Hematopoietic multipotent progenitor cell (in vitro differentiated cells): Measurements from ENCODE around the gene SPG7. TPM values are rescaled to one million over a fixed set of nuclear protein-coding genes. Genes with fewer than 3 reads are reported as not detected.

Source experiments
- DNase-seq, 3 donors: peaks; one replicate each; pipeline ENCODE4 v3.0.0-alpha.2; 2011 to 2015; ENCODE audit warnings: low read depth in 2 of 3, low spot score in 2 of 3
- total RNA-seq: library from RNA; depleted of rRNA; stranded (reverse); fragments of >200 nt; gene quantifications from one replicate; pipeline ENCODE4 v1.2.3, GENCODE V29; 2012

The SPG7 gene
- total RNA-seq, 1 donor, result 132 TPM

DNA sequence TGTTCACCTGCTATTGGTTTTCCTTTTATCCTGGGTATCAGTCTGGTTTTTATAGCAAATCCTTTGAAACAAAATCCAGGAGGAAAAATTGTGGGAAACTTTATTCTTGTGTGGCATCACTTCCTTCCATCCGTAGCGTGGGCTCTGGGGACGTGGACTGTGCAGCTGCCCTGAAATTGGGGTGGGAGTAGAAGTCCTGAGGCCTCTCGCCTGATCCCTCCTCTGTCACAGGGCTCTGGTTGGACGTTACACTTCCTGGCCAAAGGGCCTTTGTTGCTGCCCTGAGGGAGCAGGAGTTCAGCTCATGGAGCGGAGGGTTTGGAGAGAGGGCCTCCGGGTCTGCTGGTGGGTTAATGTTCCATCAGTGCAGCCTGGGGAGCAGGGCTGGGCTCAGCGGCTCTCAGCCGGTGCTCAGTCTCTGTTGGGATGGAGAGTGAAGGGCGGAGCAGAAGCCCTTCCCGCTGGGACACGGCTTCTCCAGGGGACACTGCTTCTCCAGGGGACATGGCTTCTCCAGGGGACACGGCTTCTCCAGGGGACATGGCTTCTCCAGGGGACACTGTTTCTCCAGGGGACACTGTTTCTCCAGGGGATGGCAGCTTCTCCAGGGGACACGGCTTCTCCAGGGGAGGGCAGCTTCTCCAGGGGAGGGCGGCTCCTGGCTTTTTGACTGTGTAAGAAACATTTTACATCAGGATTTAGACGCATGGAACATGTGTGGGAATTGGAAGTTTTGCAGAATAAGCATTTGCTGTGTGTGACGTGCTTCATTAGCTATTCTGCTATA lies 37.0 kb downstream of the SPG7 start:
- no peak for DNase-seq

DNA sequence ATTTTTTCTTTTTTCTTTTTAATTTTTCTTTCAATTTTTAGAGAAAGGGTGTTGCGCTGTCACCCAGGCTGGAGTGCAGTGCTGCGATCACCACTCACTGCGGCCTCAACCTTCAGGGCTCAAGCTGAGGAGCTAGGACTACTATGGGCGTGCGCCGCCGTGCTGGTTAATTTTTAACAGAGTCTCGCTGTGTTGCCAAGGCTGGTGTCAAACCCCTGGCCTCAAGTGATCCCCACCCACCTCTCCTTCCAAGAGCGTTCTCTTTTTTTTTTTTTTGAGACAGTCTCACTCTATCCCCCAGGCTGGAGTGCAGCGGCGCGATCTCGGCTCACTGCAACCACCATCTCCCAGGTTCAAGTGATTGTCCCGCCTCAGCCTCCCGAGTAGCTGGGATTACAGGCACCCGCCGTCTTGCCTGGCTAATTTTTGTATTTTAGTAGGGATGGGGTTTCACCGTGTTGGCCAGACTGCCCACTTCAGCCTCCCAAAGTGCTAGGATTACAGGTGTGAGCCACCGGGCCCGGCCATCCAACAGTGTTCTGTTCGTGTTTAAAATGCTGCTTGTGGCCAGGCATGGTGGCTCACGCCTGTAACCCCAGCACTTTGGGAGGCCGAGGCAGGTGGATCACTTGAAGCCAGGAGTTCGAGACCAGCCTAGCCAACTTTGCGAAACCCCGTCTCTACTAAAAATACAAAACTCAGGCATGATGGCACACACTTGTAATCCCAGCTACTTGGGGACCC lies 37.8 kb downstream of the SPG7 start:
- DNase-seq, result no peak

DNA sequence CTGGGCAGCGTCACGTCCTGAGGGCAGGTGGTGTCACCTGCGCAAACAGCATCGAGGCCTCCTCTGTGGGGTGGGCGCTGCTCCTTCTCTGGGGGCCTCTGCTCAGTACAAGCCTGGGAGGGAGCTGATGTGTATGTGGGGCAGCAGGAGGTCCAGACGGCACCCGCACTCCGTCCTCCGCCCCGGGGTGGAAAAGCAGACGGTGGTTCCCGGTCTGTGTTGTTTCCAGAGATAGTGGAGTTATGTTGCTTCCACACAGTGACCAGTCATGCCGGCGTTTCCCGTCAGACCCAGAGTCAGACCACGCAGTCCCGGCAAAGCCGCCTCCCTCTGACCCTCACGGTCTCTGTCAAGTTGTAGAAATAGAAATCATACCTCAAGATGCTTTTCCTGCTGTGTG lies 38.6 kb downstream of the SPG7 start:
- no peak for DNase-seq

DNA sequence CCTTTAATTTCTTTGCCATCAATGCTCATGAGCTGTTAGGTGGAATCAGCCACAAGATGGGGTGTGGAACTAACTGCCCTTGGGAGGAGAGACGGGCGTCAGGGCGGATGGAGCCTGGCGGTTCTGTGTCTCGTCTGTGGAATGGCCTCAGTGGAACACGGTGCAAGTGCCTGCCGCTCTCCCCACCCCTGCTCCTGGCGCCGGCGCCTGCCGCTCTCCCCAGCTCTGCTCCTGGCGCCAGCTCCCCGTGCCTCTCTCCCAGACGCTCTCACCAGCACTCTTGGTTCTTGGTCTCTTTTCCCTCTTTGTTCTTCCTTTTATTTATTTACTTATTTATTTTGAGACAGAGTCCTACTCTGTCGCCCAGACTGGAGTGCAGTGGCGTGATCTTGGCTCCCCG lies 39.1 kb downstream of the SPG7 start:
- DNase-seq, result no peak

DNA sequence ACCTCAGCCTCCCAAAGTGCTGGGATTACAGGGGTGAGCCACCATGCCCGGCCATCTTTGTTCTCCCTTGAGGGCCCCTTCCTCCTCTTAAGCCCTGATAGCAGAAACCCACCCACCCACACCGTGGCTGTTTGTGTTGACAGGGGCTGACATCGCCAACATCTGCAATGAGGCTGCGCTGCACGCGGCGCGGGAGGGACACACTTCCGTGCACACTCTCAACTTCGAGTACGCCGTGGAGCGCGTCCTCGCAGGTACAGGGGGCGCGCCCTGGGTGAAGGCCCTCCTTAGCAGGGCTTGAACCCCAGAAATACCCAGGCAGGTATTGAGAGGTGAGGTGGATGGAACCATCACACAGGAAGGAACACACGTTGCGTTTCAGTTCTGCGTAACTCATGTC lies 39.7 kb downstream of the SPG7 start:
- DNase-seq, result no peak

DNA sequence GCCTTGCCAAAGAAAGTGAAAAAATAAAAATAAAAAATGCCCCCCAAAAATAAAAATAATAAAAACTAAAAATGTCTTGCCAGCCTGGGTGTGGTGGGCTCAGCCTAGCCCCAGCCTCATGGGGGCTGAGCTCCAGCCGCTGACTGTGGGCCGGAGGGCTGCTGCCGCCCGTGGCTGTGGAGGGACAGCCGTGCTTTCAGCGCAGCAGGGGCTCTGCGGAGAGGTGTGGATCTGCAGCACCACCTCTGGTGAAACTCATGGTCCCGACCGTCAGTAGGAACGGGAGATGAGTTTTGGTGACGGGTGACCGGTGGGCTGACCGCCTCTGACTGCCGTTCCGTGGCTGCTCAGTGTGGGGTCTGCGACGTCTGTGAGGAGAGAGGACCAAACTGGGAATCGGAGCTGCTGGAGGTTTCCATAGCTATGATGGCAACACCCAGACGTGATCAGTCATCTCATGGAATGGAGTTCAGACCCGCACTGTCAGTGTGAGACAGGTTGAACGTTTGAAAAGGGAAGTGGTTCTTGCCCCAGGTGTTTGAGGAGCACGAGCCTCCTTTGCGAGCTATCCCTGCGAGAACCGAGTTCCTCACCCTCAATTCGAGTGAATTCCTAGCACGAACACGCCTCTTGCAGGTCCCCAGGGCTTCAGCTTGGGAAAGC lies 40.3 kb downstream of the SPG7 start:
- DNase-seq, result no peak

DNA sequence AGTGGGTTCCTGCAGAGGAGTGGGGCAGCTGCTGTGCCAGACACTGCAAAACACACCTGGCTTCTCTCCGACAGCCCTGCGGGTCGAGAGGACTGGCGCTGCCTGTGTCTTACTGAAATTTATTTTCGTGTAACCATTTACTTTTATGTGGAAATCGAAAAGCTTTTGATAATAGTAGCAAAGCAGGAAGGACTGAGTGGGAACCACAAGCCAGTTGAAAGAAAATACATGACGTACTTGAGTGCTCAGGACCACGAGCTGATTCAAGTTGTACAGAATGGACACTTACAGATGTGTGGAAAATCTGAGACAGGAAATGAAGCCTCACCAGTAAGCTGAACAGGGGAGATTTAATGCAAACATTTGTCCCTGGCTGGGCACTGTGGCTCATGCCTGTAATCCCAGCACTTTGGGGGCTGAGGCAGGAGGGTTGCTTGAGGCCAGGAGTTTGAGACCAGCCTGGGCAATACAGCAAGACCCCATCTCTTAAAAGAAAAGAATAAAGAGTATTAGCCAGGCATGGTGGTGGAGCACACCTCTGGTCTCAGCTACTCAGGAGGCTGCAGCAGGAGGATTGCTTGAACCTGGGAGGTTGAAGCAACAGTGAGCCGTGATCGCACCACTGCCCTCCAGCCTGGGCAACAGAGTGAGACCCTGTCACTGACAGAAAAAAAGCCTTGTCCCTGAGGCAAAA lies 41.0 kb downstream of the SPG7 start:
- DNase-seq, result no peak

DNA sequence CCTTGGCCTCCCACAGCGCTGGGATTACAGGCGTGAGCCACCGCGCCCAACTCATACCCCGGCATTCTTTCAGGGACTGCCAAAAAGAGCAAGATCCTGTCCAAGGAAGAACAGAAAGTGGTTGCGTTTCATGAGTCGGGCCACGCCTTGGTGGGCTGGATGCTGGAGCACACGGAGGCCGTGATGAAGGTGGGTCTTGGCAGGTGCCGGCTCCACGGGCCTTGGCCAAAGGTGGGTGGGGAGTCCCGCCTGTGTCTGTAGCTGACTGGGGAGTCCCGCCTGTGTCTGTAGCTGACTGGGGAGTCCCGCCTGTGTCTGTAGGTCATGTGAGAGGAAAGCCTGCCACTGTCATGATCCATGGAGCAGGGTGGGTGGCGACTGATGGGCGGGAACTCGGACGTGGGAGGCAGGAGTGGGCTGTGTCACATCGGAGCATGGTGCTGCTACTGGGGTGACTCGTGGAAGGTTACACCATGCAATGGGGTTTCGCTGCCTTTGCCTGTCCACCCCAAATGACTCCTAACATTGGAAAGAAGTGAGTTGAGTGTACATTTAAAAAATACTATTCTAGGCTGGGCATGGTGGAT lies 42.3 kb downstream of the SPG7 start:
- DNase-seq, result no peak

DNA sequence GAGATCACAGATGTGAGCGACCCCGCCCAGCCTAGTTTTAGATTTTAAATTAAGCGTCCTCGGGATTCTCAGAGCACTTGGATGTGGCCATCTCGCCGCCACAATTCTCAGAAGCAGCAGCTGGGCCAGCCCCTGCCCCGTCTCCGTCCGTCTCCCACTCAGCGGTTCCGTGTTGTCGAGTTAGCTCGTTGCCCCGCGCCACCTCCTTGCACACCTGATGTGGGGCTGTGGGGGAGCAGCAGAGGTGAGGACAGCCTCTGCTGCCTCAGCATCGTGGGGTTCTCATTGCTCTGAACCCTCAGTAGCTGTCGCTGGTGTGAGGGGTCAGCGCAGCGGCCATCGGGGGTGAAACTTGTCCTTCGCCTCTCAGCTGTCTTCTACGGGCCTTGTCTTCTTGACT lies 44.1 kb downstream of the SPG7 start:
- DNase-seq, result no peak

DNA sequence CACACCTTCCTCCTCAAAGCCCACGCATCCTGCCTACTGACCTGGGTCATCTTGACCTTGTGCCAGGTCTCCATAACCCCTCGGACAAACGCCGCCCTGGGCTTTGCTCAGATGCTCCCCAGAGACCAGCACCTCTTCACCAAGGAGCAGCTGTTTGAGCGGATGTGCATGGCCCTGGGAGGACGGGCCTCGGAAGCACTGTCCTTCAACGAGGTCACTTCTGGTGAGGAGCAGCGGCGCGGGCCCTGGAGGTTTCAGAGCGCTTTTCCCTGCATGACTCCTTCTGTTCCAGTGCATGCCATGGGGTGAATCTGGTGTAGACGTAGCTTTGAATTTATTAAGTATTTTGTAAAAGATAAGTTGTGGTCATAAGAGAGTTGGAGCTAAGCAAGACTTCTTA lies 44.7 kb downstream of the SPG7 start:
- no peak for DNase-seq

DNA sequence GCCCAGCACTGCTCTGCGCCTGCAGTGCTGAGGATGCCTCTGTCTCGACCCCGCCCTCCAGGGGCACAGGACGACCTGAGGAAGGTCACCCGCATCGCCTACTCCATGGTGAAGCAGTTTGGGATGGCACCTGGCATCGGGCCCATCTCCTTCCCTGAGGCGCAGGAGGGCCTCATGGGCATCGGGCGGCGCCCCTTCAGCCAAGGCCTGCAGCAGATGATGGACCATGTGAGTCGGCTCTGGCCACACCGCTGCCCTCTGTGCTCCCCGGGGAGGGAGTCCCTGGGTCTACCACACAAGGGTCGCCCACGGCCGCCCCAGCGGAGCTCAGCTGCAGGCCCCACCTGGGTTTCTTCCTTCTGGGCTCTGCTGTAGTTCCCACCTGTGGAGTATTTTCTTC lies 45.5 kb downstream of the SPG7 start:
- no peak for DNase-seq

DNA sequence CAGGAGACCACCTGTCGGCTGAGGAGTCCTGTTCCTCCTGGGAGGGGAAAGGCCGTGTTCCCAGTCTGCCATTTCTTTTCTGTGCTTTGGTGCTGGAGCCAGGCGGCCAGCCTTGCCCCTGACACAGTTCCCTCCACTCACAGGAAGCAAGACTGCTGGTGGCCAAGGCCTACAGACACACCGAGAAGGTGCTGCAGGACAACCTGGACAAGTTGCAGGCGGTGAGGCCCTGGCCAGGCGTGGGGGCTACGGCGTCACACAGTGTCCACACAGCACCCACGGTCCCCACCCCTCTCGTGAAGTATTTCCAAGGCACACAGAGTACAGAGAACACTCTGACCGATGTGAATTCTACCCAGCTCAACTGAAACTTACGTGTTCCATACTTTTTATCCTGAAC lies 46.1 kb downstream of the SPG7 start:
- DNase-seq, result no peak

DNA sequence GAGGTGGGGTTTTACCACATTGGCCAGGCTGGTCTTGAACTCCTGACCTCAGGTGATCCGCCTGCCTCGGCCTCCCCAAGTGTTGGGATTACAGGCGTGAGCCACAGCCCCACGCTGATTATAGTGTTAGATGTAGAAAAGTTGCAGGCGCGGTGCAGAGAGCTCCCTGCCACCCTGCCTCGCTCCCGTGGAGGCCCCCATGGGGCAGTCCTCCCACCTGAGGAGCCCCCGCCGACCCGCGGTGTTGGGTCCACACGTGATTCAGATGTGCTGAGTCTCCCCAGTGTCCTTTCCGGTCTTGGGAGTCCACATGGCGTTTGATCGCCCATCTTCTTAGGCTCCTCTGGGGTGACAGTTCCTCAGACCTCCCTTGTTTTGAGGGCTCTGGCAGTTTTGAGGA lies 47.1 kb downstream of the SPG7 start:
- no peak for DNase-seq

DNA sequence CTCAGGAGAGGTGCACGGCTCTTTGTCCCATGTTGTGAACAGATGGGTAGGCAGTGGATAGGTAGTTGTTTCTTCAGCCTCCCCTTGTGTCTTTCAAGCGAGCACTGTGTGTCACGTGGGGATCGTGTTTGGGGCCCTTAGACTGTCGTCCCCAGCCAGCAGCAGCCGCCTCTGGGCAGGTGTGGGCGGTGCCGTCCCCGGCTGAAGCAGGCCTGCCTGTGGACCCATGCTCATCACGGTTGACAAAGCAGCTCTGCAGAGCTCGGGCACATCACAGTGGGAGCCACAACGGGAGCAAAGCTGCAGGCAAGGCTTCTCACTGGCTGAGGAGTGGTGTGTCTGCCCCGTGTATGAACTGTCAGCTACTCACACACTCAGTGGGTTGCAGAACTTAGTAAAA lies 47.6 kb downstream of the SPG7 start:
- DNase-seq, result no peak

DNA sequence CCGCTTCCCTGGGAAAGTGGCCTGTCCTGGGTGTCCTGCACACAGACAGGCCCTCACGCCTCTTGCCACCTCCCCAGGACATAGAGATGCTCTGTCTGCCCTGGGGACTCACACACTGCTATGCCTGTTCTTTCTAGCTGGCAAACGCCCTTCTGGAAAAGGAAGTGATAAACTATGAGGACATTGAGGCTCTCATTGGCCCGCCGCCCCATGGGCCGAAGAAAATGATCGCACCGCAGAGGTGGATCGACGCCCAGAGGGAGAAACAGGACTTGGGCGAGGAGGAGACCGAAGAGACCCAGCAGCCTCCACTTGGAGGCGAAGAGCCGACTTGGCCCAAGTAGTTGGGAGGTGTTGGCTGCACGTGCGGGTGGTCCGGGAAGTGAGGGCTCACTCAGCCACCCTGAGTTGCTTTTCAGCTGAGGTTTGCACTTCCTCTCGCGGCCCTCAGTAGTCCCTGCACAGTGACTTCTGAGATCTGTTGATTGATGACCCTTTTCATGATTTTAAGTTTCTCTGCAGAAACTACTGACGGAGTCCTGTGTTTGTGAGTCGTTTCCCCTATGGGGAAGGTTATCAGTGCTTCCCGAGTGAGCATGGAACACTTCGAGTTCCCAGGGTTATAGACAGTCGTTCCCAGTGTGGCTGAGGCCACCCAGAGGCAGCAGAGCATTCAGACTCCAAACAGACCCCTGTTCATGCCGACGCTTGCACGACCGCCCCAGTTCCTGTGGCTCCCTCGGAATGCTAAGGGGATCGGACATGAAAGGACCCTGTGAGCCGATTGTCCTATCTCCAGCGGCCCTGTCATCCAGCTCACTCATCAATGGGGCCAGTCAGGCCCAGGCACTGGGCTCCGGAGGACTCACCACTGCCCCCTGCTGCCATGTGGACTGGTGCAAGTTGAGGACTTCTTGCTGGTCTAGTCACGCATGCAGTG lies 48.8 kb downstream of the SPG7 start:
- peak in 2 of 3 donors; percentile 79 to 85 for DNase-seq

DNA sequence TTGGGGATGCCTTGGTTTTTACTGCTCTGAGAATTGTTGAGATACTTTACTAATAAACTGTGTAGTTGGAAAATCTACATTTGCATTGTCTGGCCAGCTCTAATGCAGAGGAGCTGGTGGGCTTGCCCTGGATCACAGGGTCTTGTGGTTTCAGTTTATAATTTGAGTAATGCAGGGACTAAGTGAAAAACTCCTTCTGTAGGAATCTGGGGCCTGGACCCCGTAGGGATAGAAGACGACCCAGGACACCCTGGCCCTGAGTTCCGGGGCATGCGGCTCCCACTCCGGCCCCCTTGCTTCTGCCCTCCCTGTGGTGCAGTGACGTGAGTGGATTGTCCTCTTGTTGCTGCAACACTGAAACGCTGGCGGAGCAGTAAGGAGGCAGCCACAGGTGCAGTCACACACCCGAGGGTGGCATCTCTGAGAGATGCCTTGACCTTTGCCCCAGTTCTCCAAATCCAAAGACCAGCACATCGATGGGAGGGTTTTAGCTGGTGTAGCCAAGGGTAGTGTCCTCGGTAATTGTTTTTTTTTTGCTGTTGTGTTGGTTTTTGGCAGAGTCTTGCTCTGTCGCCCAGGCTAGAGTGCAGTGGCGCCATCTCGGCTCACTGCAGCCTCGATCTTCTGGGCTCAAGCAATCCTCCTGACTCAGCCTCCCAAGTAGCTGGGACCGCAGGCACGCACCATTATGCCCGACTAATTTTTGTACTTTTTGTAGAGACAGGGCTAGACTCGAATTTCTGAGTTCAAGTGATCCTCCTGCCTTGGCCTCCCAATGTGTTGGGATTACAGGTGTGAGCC lies 49.7 kb downstream of the SPG7 start:
- no peak for DNase-seq

DNA sequence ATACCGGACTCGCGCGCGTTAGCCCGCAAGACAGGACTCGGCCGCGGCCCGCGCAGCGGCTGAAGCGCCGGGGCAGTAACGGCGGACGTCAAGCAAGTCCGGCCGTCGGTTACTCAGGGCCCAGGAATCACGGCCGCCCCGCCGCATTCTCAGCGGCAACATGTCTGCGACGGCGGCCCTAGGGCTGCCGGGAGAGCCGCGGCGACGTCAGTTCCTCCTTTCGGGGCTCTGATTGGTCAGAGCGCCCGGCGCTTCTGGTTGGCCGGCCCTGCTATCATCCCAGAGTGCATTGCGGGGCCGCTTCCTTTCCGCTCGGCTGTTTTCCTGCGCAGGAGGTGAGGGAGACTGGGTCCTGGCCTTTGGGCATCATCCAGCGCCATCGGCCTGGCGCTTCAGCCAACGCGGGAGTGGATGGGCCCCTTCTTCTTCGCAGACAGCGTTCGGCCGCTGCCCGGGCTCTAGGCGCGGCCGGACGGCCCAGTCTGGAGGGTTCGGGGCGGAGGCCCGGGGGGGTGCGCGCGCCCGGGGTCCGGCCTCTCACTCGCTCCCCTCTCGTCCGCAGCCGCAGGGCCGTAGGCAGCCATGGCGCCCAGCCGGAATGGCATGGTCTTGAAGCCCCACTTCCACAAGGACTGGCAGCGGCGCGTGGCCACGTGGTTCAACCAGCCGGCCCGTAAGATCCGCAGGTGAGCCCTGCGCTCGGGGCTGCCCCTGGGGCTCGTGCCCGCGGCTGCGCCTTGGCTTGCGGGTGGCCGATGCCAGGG lies 52.4 kb downstream of the SPG7 start, which contains the start of gene RPL13:
Gene RPL13, plus strand, starts transcription at position 305 of the 764 bp plus-strand sequence. Its CDS starts 278 bp downstream, at position 583.
- DNase-seq, result peak; percentile 85 to 97 (median 94)
